Activated CD4-positive, alpha-beta T cell treated with anti-CD3 and anti-CD28 coated beads, Interleukin-2, amount 50 U/mL, for 16 hours (primary cell): Measurements from ENCODE around the gene RBP5.
"Not testable (repeated sequence)": the region's sequence is repeated elsewhere in the genome, so short reads cannot be mapped to it uniquely, and the experiment has no call there.

Experiments used
- DNase-seq: peaks from one replicate; pipeline ENCODE4 v3.0.0-alpha.2; 2020

RBP5 gene

DNA sequence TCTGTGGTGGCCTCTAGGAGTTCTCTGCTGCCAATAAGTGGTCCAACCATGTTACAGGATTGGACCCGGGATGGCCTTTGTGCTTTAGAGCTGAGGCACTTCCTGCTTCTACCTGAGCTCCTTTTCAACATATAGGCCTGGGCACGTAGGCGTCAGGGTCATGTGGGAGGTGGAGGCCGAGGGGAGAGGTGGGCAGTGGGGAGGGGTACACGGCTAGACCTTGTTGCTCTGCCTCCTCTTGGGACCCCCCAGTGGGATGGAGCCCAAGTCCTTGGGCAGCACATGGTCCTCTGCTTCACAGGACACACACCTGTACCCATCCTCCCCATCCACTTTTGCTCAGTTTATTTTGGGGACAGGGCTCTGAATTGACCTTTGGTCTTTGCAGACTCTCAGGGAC lies 7.4 kb downstream of the RBP5 start:
- DNase-seq = no peak

DNA sequence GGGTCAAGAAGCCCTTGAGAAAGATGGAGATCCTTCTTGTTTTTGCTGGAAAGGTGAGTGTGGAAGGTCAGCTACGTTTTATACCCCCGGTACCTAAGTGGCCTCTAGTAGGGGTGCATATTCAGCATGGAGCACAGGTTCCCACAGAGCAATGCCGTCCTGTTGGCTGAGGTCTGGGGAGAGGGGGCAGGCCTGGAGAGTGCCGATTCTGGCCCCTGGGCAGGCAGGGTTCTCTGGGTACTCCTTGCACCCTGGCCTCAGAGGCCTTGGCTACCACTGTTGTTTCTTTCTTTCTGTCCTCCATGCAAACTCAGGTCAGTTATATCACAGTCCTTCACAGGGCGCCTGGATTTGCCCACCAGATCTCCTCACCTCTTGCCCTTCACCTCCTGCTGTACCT lies 8.5 kb downstream of the RBP5 start:
- DNase-seq = no peak

DNA sequence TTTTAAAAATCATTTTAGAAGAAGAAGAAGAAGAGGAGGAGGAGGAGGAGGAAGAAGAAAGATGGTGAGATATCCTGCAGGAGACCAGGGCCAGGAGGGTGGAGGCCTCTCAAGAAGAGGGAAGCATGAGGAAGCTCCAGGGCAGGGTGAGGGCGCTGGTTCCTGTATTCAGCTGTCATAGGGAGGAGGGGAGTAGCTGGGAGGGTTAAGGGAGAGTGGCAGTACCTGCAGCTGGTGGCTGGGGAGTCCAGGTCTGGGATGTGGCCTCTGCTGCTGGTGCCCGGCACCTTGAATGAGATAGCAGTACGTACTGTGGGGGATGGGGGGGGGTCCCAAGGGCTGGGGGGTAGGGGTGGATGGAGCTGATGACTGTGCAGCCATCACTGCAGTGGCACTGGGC lies 9.8 kb downstream of the RBP5 start:
- DNase-seq = no peak

DNA sequence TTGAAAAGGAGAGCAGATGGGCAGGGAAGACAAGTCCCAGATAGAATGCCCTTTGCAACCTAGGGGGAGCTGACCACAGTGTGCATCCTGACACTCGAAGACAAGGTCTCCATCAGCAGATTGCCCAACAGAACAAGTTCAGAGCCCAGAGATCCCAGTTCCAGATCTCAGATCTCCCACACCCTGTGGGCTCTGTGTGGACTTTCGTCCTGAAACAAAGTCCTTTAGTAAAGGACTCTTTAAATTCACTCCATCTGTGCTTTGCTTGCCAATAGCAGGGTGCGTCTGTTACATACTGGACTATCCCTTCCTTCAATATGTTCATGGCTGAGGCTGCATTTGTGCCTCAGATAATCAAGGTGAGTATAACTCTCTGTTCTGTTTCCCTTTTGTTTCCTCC lies 11.0 kb downstream of the RBP5 start:
- no peak for DNase-seq

DNA sequence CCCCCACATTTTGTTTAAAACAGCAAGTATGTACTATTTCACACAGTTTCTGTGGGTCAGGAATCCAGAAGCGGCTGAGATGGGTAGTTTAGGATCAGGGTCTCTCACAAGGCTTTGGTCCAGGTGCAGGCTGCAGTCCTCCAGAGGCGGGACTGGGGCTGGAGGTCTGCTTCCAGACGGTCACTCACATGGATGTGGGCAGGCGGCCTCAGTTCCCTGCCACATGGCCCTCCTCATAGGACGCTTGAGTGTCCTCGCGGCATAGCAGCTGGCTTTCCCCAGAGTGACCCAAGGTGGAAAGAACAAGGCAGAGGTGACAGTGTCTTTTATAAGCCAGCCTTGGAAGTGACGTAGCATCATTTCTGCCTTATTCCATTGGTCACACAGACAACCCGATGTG lies 11.8 kb downstream of the RBP5 start:
- no peak for DNase-seq

DNA sequence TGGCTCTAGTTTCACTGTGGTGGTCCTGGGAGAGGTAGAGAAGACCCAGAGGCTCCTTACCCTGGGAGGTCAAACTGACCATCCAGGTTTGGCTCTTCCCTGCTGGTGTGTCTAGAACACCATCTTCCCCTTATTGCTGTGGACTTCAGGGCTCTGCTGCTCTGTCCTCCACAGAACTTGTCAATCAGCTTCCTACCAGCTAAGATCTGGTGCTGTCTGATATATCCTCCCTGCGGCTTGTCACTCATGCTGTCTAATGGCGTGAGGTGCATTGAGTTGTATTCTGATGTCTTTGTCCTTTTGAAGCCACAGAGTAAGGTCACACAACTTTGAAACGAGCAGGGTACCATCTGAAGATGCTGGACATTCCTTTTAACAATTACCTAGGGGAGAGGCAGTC lies 12.5 kb downstream of the RBP5 start:
- DNase-seq = no peak

DNA sequence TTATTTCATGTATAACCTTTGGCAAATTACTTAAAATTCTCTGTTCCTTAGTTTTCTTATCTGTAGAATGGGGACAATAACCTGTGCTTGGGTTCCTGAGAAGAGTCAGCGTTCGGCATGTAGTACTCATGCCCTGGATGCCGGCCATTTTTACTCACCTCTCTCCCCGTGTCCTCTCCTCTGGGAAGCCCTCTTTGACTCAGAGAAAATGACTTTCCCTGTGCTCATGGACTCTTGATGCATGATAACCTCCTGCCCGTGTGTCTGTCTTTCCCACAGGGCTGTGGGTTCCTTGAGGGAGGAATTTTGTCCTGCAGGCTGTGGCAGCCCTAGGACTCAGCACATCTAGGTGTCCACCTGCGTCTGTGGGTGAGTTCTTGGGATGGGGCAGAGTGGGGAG lies 13.8 kb downstream of the RBP5 start:
- no peak for DNase-seq

DNA sequence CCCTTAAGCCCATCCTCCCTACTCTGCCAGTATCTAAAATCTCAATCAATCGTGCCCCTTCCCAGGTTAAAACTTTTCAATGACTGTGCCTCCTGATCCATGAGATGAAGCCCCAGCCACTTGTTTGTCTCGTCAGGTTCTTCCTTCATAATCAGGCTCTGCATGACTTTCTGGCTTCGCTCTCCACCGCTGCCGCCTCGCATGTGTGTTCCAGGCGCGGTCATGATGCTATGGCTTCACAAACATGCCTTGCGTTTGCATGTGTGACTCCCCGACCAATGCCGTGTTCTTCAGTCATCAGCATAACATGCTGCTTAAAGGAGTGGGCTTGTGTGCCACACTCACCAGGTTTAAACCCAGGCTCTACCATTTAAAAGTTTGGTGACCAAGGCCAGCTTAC lies 14.7 kb downstream of the RBP5 start:
- DNase-seq = no peak

DNA sequence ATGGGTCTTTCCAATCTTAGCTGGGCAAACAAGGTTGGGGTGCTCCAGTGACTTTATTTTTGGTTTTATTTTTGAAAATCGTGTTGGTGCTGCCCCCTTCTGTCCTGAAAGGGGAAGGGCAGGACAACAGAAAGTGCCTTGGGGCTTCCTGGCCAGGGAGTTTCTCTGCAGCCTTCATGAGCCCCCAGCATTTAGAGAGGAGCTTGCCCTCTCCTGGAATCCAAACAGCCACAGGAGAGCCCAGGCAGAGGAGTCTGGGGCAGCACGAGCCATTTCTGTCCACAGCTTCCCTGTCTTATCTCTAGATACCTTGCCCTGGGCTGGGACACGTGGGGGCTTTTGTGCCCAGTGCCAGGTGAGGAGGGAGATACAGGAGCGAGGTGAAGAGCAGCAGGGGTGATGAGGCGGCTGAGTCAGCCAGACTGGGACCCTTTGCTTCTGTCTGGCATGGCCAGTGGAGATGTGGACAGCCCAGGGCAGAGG lies 15.3 kb downstream of the RBP5 start:
- peak; percentile 57 for DNase-seq

DNA sequence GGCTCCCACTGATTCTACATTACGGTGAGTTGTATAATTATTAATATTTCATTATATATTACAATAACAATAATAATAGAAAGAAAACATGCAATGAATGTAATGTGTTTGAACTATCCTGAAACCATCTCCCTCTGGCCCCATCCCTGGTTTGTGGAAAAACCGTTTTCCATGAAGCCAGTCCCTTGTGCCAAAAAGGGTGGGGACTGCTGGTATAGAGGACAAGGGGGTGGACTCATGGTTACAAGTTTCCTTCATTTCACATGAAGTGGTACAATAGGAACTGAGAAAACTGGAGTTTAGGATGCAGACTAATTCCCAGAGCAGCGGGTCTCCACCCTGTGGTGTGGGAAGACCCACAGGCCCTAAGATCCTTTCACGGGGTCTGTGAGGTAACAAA lies 16.6 kb downstream of the RBP5 start:
- no peak for DNase-seq

DNA sequence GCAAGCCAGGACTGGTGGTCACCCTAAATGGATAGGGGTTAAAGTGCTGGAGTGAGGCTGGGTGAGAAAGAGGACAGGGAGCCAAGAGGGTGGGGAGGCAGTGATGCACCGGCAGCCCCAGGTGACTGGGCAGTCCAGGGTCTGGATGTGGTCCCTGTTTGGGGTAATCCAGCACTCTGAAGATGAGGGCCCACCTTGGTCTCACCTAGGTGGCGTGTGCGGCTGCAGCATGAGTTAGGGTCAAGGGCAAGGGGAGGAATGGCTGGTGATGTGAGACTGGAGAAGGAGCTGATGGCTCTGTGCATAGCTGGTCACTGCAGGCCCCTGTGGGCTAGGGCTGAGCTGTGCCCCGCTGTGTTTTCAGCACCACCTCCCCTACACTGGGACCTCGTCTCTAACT lies 18.0 kb downstream of the RBP5 start:
- no peak for DNase-seq

DNA sequence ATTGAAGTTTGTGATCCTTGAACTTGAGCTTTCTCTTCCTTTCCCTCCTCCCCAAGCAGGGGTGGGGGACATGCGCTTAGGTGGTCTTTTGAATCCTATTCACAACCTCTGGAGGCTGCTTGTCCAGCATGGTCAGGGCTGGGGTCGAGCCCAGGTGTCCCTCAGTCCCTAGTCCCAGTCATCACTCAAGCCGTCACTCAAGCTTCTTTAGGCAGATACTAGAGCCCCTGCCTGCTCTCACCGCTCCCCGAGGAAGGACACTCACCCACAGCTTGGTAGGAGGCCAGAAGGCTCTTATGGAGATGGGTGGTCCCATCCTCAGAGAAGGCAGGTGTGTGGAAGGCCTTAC lies 19.1 kb downstream of the RBP5 start:
- DNase-seq = no peak

DNA sequence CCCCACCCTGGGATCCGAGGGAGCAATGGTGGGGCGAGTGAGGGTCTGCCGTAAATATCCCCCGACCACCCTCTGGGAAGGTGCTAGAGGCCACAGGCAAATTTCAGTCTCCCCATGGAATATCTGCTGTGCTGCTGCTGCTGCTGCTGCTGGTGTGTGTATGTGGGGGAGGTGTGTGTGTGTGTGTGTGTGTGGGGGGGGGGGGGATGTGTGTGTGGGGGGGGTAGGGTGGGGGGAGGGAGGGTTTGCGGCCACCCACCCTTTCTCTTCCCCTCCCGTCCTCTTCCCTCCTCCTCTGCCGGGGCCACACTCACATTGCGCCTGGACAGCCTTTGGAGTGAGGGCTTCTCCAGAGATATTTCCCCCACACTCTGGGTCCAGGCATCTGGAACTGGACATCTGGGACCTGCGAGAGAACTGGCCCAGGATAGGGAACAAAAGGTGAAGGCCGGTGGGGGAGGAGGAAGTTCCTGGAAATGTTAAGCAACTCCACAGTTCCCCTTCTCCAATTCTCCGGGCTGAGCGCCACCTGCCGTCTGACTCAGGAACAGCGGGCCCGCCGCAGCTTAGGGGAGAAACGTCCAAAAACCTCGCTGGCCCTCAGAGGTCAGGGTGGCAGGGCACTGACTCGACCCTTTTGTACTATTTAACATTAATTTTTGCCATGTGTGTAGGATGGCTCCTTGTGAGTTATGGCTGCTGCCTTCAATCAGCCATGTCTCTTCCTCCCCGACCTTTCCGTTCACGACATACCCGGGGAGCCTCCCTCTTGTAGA lies 19.7 kb downstream of the RBP5 start, which contains the start of gene C1RL:
TSS of gene C1RL (minus strand) at position 419 of the 776 bp plus-strand sequence. CDS start at position 385, 34 bp downstream.
- peak; percentile 85 for DNase-seq

DNA sequence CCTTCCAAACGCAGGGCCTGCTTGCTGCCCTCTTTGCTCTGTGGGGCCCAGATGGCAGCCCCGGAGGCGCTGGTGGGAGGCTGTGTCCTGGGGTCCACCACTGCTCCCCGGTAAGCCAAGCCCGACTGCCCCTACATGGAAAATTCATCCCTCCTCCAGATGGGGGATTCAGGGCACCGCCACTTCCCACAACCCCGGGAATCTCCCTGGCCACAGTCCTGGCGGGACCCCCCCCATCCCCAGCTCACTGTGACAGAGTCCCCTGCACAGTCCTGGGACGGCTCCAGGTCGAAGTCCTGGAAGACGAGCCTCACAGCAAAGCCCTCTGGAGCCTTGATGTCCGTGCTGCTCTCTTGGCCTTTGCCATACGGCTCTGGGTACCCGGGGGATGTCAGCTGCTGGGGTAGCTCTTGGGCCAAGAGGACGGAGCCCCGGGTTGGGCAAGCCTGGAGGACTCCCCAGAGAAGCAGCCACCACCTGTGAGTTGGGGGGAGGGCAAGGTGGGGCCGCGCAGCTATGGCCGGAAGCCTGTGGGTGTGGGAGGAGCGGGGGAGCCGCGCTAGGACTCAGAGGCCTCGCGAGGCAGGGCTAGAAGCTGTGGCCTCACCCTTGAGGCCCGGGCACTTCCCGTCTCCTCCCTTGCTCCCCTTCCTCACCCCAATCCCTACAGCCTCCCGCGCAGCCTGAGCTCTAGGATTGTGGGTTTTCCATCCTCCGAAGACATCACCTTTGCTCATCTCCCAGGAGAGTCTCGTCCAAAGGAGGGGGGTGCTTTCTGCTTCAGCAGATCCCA lies 20.5 kb downstream of the RBP5 start:
- DNase-seq = peak; percentile 86

DNA sequence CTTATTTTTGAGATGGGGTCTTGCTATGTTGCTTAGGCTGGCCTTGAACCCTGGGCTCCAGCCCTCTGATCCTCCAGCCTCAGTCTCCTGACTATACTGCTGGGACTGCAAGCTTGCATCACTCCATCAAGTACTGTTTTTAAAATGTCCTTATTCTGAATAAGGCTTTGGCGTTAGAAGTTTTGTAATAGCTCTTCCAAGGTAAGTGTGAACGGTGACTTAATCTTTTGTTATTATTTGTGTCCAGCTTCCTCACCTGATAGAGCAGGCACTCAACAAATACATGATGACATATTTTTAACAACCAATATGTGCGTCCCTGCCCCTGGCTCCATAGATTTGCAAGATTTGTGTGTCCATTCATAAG lies 21.1 kb downstream of the RBP5 start:
- peak; percentile 14 for DNase-seq

DNA sequence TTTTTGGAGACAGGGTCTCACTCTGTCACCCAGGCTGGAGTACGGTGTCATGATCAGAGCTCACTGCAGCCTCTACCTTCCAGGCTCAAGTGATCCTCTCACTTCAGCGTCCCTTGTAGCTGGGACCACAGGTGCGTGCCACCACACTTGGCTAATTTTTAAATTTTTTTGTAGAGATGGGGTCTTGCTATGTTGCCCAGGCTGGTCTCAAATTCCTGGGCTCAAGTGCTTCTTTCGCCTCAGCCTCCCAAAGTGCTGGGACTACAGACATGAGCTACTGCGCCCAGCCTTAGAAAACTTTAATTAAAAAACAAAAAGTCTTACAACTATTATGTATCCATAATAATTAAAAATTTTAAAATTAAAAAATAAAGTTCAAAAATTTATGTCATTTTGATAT lies 21.5 kb downstream of the RBP5 start:
- DNase-seq = not testable (repeated sequence)

DNA sequence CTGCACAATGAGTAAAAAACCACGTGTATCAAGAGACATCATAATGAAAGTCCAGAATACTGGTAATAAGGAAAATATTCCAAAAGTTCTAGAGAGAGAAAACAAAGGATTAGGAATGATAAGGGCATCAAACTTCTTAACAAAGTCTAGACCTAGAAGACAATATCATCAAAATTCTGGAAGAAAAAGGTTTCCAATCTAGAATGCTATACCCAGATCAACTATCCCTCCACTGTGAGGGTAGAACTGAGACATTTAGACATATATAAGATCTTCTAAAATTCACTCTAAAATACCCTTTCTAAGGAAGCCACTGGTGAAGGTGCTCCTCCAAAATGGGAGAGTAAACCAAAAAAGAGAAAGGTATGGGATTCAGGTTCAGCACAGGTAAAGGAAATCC lies 22.6 kb downstream of the RBP5 start:
- no peak for DNase-seq

DNA sequence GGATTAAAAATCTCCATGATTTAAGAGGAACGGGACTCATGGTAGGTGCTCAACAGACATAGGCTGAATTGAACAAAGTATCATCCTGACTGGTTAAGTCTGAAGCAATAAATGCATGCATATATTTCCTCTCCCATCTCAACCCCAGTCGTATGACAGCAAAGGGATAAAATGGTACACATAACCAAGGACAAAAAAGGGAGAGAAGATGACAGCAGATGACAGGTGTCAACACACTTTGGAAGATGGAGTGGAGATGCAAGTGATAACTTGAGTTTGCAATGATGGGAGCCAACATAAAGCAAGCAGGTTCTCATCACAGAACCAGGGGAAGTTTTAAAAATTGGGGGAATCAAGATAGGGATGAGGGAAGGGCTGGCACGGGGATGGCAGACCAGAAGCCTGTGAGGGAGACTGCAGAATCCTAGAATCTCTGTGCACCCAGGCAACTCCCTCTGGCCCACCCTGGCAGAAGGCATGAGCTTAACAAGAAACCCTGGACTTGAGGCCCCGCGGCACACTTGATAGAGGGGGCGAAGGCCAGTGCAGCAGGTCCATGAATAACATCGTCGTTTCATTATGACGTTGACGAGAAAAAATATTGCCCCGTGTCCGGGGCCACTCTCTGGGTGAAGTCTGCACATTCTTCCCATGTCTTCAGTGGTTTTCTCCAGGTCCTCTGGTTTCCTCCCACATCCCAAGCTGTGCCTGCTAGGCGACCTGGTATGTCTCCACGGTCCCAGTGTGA lies 24.7 kb downstream of the RBP5 start:
- DNase-seq = no peak

DNA sequence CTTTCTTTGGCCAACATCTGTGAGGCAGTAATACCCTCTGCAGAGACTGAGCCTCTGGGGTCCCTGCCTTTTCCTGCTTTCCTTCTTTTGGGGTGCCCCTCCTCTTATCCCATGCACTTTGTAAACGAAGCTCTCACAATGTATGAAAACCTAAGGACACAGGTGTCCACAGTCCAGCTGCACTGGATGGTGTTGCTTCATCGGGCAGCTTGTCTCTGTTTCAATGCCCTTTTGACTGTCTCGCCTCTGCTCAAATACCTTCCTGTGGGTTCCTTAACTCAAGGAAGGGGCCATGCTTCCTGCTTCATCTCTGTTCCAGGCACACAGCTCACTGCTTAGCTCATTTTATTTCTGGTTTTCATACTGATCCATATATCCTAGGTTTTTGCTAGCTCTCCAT lies 26.1 kb downstream of the RBP5 start:
- no peak for DNase-seq

DNA sequence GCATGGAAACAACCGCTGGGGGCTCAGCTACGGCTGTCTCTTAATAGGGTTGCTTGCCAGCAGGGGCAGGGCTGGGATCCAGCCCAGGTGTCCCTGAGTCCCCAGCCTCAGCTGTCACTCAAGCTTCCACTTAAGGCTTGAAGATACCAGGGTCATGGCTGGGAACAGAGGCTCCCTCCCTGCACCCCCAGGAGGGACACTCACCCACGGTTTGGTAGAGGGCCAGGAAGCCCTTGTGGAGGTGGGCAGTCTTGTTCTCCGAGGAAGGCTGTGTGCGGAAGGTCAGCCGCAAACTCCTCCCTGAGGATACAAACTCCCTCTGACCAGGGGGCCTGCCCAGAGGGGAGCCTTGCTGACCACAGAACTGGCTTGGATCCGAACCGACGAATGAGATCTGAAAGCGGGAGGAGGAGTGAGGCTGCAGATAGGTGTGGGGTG lies 27.0 kb downstream of the RBP5 start:
- DNase-seq = no peak

DNA sequence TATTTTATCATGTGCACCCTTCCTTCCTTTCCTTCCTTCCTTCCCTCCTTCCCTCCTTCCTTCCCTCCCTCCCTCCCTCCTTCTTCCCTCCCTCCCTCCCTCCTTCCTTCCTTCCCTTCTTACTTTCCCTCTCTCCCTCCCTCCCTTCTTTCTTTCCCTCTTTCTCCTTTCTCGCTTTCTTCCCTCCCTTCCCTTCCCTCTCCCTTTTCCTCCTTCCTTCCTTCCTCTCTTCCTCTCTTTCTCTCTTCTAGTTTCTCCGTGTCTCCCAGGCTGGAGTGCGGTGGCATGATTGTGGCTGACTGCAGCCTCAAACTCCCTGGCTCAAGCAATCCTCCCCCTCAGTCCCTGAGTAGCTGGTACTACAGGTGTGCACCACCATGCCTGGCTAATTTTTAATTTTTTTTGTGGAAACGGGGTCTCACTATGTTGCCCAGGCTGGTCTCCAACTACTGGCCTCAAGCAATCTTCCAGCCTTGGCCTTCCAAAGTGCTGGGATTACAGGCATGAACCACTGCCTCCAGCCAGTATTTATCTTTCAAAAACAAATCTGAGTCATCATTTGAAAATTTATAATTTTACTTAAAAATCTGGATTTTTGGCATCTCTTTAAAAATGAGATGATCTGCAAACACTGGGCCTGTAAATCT lies 27.5 kb downstream of the RBP5 start:
- no peak for DNase-seq

DNA sequence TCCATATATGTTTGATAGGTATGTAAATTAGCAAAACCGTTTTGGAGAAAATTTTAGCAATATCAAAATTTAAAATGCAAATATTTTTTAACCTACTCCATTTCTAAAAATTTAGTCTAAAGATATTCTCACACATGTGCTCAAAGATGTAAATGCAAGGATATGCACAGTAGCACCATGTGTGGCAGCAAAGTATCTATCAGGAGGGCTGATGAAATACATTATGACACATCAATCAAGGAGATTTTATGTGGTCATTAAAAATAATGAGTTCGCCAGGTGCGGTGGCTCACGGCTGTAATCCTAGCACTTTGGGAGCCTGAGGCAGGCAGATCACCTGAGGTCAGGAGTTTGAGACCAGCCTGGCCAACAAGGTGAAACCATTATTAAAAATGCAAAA lies 28.4 kb downstream of the RBP5 start:
- no peak for DNase-seq
